HEK293T (cell line): ENCODE measurements around the gene GOLGA1.

Experiments used
- ARNT ChIP-seq: fragments of 450-650 bp; IDR thresholded peaks from 2 replicates; pipeline ENCODE4 v1.6.1; 2017; ENCODE audit warnings: mild to moderate bottlenecking
- ELF4 ChIP-seq: fragments of 450-650 bp; IDR thresholded peaks from 2 replicates; pipeline ENCODE4 v1.6.1; 2017; ENCODE audit warnings: antibody characterized with exemption
- FOXA1 ChIP-seq: fragments of 450-650 bp; IDR thresholded peaks from 2 replicates; pipeline ENCODE4 v1.6.1; 2016; ENCODE audit warnings: mild to moderate bottlenecking
- FOXK2 ChIP-seq: fragments of 450-650 bp; IDR thresholded peaks from 2 replicates; pipeline ENCODE4 v1.6.1; 2016; ENCODE audit warnings: mild to moderate bottlenecking
- FOXM1 ChIP-seq: fragments of 450-650 bp; IDR thresholded peaks from 2 replicates; pipeline ENCODE4 v1.6.1; 2017; ENCODE audit warnings: mild to moderate bottlenecking, borderline replicate concordance
- LEF1 ChIP-seq: fragments of 450-650 bp; IDR thresholded peaks from 2 replicates; pipeline ENCODE4 v1.6.1; 2017; ENCODE audit warnings: mild to moderate bottlenecking, borderline replicate concordance
- NFRKB ChIP-seq: fragments of 450-650 bp; IDR thresholded peaks from 2 replicates; pipeline ENCODE4 v1.6.1; 2016; ENCODE audit warnings: mild to moderate bottlenecking, moderate library complexity
- SP1 ChIP-seq: fragments of 450-650 bp; IDR thresholded peaks from 2 replicates; pipeline ENCODE4 v1.6.1; 2017
- SUZ12 ChIP-seq: fragments of 450-650 bp; IDR thresholded peaks from 2 replicates; pipeline ENCODE4 v1.6.1; 2016; ENCODE audit warnings: mild to moderate bottlenecking
- TARDBP ChIP-seq: fragments of 450-650 bp; IDR thresholded peaks from 2 replicates; pipeline ENCODE4 v1.6.1; 2016
- ZNF384 ChIP-seq: fragments of 450-650 bp; IDR thresholded peaks from 2 replicates; pipeline ENCODE4 v1.6.1; 2016

GRCh38 chr9:124940521-124940893 lies 376 bp downstream of the GOLGA1 start:
- no peak for TF ChIP-seq FOXK2
- TF ChIP-seq TARDBP, result no peak
- TF ChIP-seq SP1, result no peak
- no peak for TF ChIP-seq NFRKB
- no peak for TF ChIP-seq FOXM1
- TF ChIP-seq ARNT, result no peak
- TF ChIP-seq ELF4, result no peak
- TF ChIP-seq ZNF384, result no peak
- TF ChIP-seq LEF1, result no peak
- no peak for TF ChIP-seq FOXA1
- no peak for TF ChIP-seq SUZ12
